ENCODE data around the gene NCBP2. TPM values are rescaled to one million over a fixed set of nuclear protein-coding genes. Genes with fewer than 3 reads are reported as not detected.

NCBP2 gene
- total RNA-seq, 4 donors from 2014 or later: 4.1 to 67.2 (median 49.5) TPM

DNA sequence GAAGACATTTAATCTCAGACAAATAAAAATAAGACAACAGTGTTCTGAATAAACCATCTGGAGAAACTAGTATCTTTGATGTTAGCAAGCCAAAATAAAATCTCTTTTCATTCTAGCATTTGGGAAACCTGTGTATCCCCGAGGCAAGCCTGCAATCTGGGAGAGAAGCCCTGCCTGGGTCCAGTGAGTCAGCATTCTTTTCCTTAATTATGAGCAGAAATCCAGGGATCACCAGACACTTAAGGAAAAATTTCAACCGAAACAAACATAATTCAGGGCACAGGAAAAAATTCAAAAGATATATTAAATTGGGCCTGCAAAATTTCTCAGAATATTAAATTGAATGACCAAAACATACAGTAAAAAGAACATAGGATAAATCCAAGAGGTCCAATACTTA is 4.2 kb downstream of the NCBP2 start:
- Histone ChIP-seq H3K9me3 (no peaks in the 10 kb centered on the region), H3K36me3 (no peaks in the 10 kb centered on the region), H3K27ac (no peak overlapping the region), H3K4me3 (no peak overlapping the region), H3K27me3 (no peaks in the 10 kb centered on the region), H3K4me1 (no peaks in the 10 kb centered on the region)
- DNase-seq: no peak
- intact Hi-C loops (cut with DNase I; ENCODE audit: low total_unique reads): no loop called here
- TF ChIP-seq, protein P1, sequence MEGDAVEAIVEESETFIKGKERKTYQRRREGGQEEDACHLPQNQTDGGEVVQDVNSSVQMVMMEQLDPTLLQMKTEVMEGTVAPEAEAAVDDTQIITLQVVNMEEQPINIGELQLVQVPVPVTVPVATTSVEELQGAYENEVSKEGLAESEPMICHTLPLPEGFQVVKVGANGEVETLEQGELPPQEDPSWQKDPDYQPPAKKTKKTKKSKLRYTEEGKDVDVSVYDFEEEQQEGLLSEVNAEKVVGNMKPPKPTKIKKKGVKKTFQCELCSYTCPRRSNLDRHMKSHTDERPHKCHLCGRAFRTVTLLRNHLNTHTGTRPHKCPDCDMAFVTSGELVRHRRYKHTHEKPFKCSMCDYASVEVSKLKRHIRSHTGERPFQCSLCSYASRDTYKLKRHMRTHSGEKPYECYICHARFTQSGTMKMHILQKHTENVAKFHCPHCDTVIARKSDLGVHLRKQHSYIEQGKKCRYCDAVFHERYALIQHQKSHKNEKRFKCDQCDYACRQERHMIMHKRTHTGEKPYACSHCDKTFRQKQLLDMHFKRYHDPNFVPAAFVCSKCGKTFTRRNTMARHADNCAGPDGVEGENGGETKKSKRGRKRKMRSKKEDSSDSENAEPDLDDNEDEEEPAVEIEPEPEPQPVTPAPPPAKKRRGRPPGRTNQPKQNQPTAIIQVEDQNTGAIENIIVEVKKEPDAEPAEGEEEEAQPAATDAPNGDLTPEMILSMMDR (IDR thresholded peaks at IDR 0.05): no peak
- no peak for TF ChIP-seq POLR2A (IDR thresholded peaks at IDR 0.05)

DNA sequence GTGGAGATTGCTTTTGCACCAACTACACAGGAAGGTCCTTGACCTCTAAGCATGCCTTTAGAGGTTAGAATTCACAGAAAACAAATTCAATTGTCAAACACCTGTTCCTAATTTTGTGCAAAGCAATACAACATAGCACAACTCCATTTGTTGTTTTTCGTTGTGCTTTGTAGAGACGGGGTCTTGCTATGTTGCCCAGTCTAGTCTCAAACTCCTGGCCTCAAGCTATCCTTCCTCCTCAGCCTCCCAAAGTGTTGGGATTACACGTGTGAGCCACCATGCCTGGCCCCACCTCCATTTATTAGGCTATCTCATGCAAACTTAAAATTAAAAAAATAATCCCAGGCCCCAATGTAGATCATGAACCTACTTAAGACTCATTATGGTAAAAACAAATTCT is 6.0 kb downstream of the NCBP2 start:
- H3K9me3 ChIP-seq: no peaks in the 10 kb centered on the region
- H3K4me3 ChIP-seq: no peak overlapping the region
- no peaks in the 10 kb centered on the region for H3K27me3 ChIP-seq
- intact Hi-C loops (cut with DNase I; ENCODE audit: low total_unique reads): no loop called here
- DNase-seq: no peak
- H3K36me3 ChIP-seq: no peaks in the 10 kb centered on the region
- TF ChIP-seq POLR2A (IDR thresholded peaks at IDR 0.05): no peak
- TF ChIP-seq, protein P1 (IDR thresholded peaks at IDR 0.05): no peak
- no peak overlapping the region for H3K27ac ChIP-seq
- H3K4me1 ChIP-seq: no peaks in the 10 kb centered on the region

DNA sequence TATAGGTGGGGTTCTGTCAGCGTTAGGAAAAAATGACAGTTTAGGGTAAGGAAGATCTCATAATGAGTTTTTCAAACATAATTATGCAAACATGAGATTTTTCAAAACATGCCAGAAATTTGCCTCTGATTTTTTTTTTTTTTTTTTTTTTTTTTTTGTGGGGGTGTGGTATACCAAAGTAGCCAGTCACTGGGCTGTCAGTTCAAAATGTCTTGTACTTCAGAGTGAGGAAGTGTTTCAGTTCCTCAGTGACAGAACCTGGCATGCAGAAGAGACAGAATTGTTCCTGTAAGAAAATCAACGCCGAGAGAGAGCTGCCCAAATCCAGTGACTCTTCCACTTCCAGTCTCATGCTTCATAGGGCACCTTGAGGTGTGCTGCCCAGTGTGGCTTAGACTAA is 9.7 kb downstream of the NCBP2 start:
- TF ChIP-seq, protein P1 (IDR thresholded peaks at IDR 0.05): no peak
- no peak for TF ChIP-seq POLR2A (IDR thresholded peaks at IDR 0.05)
- Histone ChIP-seq H3K4me3 (no peak overlapping the region), H3K27me3 (no peaks in the 10 kb centered on the region), H3K27ac (no peak overlapping the region), H3K36me3 (no peaks in the 10 kb centered on the region), H3K9me3 (no peaks in the 10 kb centered on the region), H3K4me1 (no peaks in the 10 kb centered on the region)
- intact Hi-C loops (cut with DNase I; ENCODE audit: low total_unique reads): no loop called here
- DNase-seq: no peak

DNA sequence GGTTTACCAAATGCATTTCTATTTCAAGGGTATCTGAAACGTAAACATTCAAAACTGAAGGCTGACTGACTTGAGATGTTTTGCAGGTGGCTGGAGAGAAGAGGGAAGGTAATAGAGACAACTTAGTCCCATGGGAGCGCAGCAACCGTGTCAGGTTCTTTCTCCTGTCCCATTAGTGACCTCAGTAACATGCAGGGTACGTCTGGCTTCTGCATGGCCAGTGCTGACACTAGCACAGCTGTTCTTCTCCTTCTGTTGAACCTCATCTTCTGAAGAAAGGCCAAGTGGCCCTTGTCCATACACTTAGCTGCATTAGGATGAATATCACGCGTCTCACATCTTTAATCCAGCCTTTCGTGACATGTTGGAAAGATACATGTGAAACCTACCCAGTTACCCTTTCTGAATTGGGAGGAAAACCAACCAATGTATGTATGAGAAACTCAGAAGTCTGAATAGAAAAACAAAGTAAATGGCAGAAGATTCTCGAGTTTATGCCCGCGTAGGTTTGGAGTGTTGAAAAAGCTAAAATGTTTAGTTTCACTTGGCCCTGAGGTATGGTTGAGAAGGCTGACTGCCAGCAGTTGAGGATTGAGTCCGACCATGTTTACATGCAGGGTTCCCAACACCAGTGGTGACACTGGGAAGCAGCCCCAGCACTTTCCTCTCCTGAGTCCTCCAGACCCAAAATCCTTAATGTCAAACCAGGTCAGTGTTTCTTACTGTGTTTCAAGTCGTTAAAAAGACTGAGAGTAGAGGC is 10.3 kb downstream of the NCBP2 start:
- no peak overlapping the region for H3K27ac ChIP-seq
- H3K27me3 ChIP-seq: no peaks in the 10 kb centered on the region
- no peak overlapping the region for H3K4me3 ChIP-seq
- H3K4me1 ChIP-seq: no peaks in the 10 kb centered on the region
- intact Hi-C loops (cut with DNase I; ENCODE audit: low total_unique reads): no loop called here
- TF ChIP-seq, protein P1 (IDR thresholded peaks at IDR 0.05): no peak
- DNase-seq: no peak
- H3K36me3 ChIP-seq: no peaks in the 10 kb centered on the region
- H3K9me3 ChIP-seq: no peaks in the 10 kb centered on the region

DNA sequence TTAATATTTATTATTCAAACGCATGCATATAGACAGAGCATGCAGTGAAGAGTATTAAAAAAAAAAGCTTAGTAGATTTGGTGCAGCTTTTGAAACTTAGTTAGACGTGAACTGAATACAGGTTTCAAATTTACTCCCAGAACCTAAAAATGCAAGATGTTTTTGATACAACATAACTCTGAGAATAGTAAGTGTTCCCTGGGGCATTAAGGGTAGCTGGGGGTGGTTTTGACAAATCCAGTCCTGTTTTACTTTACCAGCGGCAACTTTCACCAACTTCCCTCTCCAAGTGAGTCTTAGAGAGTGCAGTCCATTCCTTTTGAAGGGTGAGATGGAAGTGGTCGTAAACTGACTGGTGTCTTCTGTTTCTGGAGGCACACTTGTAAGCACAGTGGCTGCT is 11.2 kb downstream of the NCBP2 start:
- no peaks in the 10 kb centered on the region for H3K4me1 ChIP-seq
- intact Hi-C loops (cut with DNase I; ENCODE audit: low total_unique reads): no loop called here
- TF ChIP-seq POLR2A (IDR thresholded peaks at IDR 0.05): no peak
- TF ChIP-seq, protein P1 (IDR thresholded peaks at IDR 0.05): no peak
- no peaks in the 10 kb centered on the region for H3K9me3 ChIP-seq
- no peaks in the 10 kb centered on the region for H3K27me3 ChIP-seq
- H3K36me3 ChIP-seq: no peaks in the 10 kb centered on the region
- DNase-seq: no peak
- no peak overlapping the region for H3K4me3 ChIP-seq
- H3K27ac ChIP-seq: no peak overlapping the region

Data from uterus (tissue), 4 donors.